Stimulated activated CD4-positive, alpha-beta T cell treated with anti-CD3 and anti-CD28 coated beads, Interleukin-12 subunit alpha, Interleukin-12 subunit beta, amount 100 ng/mL, for 24 hours (primary cell): ENCODE measurements around the gene SLC15A1.

ENCODE experiments used
- DNase-seq, 2 experiments: peaks; one replicate each; pipeline ENCODE4 v3.0.0-alpha.2; 2020; ENCODE audit warnings: low read depth in 2 of 2

SLC15A1 gene

DNA sequence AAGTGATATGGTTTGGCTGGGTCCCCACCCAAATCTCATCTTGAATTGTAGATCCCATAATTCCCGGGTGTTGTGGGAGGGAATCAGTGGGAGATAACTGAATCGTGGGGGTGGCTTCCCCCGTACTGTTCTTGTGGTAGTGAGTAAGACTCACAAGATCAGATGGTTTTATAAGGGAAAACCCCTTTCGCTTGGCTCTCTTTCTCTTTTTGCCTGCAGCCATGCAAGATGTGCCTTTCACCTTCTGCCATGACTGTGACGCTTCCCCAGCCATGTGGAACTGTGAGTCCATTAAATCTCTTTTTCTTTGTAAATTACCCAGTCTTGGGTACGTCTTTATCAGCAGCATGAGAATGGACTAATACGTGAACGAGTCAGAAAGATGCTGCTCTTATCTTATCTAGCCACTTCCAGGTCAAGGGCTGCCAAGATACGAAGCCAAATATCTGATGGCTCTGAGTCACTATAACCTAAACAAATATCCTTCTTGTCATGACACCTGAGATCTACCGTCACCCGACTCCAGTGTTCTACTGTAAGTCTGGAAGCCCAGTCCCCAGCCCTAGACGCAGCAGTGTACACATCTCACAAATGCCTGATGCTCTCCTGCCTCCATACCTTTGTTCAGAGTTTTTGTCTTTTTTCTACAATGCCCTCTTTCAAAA, 45.9 kb downstream of the SLC15A1 start:
- no peak for DNase-seq

DNA sequence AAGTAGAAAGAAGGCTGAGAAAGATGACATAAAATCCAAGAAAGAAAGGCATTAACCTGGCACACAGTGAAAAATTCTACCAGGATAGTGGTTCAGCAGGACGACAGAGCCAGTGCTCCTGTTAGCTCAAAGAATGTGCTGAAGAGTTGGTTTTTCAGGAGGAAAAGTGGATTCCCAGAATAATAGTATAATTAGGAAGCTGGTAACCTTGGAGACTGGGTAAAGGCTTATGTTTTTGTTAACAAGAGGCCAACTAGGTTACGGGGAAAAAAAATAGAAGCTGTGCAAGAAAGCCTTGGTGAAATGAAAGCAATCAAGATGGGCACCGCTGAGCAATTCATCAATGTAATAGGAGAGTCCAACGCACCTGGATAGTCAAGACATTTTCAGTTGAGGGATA, 54.7 kb downstream of the SLC15A1 start:
- DNase-seq = no peak

DNA sequence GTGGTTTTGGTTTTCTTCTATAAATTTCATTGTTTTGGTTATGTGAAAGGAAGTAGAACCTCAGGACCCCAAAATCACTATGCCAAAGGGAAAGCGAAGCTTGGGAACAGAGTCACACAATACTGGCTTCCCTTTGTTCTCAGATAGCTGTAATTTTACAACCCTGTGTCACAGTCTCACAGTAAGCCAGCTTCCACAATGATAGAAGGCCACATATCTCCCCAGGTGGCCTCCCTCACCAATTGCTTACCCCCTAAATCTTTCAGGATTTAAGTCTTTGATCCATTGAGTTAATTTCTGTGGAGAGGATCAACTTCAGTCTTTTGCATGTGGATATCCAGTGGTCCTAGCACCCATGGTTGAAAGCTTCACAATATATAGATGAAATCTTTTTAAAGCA, 58.7 kb downstream of the SLC15A1 start:
- DNase-seq = no peak

DNA sequence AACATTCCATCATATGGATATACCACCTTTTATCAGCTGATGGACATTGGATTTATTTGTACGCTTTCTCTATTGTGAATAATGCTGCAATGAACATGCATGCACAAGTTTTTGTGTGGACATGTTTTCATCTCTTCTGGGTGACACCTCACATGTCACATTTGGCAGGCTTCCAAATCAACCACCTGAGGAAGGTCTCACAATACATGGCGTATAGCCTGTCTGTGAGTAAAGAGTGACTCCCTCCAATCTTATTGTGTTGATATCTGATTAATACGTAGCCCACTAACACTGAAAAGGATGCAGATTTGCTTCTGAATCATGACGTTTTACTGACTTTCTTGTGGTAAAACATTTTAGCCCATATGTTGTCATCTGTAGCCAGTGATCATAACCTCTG, 61.1 kb downstream of the SLC15A1 start:
- no peak for DNase-seq

DNA sequence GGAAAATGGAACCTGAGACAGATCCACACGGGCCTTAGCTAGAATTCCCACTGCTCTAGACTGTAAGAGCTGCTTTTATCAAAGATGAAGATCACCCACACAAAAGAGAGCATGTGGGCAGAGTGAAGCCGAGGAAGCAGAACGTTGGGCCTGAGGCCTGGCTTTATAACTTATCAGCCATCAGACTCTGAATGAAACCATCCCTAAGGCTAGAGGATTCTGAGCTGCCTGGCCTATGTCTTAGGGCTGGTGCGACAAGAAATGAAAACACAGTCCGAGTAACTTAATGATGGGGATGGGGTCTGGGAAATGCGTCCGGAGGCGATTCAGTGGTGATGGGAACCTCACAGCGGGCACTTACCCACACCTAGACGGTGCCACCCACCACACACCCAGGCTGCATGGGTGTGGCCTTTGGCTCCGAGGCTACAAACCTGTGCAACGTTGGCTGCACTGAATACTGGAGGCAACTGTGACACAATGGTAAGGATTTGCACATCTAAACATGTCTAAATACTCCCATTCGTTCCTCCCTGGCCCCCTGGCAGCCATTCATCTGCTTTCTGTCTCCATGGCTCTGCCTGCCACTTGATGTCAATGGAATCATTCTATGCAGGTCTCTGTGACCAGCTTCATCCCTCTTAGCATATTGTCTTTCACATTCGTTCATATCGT, 62.0 kb downstream of the SLC15A1 start:
- no peak for DNase-seq

DNA sequence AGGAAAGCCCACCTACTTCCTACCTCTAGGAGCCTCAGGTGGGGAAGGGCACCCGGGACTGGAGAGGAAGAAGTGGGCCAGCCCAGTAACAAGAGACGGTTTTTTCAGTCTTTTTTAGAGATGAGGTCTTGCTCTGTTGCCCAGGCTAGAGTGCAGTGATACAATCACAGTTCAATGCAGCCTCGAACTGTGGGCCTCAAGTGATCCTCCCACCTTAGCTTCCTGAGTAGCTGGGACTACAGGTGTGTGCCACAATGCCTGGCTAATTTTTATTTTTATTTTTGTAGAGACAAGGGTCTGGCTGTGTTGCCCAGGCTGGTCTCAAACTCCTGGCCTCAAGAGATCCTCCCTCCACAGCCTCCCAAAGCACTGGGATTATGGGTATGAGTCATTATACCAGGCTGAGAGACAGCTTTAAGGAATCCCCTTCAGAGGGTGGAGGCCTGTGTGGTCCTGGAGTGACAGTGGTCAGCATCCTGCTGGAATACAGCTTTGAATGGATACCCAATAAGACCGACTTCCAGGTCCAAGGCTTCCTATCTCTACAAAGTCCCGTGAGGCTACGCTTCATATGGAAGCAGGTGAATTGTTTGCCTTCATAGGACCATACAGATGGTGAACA, 63.0 kb downstream of the SLC15A1 start:
- DNase-seq = no peak

DNA sequence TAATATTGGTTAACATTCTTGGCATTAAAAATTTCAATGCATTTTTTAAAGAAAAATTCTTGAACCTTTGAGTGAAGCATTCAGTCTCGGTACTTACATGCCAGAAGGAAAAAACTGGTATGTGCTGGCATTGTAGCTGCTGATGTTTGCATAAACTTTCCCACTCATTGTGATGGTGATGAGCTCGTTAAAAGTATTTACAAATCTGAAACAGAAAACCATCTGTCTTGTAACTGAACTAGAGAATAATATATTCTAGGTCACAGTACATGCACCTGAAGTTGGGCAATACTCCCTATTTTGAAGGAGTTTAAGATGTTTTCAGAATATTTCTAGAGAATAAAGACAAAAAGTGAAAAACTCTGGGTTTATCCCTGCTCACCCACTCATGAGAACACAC, 64.1 kb downstream of the SLC15A1 start:
- DNase-seq = no peak

DNA sequence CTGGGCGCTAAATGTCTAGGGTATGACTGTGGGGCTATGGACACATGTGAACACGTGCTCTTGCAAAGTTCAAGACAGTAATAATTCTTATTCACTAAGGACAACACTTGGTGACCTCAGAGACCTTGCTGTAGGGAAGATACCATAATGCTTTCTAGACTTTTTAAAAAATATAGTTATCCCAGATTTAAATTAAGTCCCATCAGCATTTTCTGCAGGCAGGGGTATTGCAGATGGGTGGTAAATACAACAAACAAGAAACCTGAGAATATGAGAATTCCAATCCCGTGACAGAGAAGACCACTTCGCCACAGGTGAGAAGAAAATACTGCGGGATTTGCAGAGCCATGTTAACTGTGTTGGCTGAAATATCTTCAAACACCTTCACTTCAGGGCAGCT, 65.2 kb downstream of the SLC15A1 start:
- DNase-seq = no peak

DNA sequence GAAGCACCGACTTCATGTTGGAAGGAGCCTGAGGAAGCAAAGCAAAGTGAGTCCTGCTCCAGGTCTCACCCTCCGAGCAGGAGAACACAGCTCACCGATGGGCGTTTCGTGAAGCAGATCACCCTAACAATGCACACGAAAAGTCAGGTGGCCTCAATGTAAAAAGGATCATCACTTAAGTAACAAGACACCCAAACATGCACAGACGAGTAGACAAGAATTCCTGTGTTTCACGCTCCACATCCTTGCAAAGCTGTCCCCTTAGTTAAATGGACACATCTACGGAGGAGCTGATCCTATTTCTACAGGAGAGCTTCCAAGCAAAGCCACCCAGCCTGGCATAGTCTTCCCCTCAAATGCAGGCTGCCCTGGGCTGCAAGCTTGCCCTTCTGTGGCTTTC, 66.2 kb downstream of the SLC15A1 start:
- no peak for DNase-seq

DNA sequence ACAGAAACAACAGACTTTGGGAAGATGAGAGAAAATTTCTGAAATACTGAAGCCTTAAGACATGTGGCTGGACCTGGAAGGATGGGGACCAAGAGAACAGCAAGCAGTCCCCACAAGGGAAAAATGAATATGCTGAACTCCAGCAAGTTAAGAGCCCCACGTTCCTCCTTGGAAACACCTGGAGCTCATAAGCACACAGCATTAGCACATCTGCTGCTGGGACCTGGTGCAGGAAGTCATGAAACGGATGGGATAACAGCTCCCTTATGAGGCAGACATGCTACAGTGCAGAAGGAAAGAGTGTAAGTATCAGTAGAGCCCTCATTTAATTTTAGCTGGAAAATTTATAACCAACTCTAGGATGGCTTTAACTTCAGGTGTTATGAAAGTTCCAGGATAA, 67.3 kb downstream of the SLC15A1 start:
- no peak for DNase-seq

DNA sequence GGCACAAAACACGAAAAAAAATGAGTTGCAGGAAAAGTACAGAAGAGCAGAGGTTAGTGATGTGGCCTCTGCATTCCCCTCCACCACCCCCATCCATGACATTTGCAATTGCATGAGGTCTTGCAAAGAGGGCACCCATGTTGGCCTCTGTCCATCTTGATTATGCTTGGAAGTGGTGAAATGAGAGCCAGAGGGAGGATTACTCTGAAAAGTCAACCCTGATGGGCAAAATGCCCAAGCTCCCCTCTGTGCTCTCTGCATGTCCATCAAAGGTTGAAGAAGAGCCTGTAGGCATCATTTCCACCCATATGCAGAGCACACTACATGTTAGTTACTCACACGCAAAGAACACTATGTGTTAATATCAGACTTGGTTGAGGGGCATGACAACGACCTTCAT, 71.4 kb downstream of the SLC15A1 start:
- DNase-seq = no peak

DNA sequence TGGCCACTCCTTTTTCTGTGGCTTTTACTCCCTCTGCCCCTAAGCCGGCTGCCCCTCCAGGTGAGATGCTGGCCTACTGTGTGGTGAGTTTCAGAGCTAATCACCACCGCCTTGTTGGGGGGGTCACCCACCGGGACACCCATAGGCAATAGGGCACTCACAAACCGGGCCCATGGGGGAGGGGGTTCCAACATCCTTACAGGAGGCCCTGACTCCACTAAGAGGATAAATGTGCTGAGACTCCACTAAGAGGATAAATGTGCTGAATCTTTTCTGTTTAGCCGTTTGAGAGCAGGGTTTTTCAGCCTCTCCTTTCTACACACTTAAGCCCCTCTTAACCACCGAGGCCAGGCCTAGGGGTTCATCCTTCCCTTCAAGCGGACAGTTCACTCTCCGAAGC, 73.7 kb downstream of the SLC15A1 start:
- no peak for DNase-seq

DNA sequence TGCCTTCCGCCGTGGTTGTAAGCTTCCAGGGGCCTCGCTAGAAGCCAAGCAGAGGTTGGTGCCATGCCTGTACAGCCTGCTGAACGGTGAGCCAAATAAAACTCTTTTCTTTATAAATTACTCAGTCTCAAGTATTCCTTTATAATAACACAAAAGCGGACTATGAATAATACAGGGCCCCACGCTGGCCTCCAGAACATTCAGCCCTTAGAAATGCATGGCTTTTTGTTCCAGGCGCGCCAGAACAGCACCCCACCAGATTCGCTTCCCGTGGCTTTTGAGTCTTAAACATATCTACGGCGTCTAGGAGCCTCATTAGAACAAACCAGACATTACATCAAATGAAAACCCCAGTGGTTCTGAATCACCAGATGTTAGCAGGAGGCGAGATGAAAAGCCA, 75.1 kb downstream of the SLC15A1 start:
- no peak for DNase-seq

DNA sequence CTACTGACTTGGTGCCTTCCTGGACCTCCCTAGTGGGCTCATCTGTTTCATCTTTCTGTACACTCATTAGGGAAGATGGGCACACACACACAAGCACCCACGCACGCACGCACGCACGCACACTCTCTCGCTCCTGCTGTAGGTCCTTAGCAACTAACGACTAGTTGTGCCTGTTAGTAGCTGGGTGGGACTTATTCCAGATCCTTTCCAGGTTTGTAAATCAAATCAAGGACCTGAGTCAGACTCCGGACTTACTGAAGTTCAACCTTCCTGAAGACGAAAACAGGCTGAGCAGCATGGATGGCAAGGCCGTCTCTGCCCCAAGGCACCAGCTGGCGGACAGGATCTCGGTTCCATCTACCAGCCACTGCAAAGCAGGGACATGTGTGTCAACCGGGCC, 76.2 kb downstream of the SLC15A1 start:
- DNase-seq = no peak

DNA sequence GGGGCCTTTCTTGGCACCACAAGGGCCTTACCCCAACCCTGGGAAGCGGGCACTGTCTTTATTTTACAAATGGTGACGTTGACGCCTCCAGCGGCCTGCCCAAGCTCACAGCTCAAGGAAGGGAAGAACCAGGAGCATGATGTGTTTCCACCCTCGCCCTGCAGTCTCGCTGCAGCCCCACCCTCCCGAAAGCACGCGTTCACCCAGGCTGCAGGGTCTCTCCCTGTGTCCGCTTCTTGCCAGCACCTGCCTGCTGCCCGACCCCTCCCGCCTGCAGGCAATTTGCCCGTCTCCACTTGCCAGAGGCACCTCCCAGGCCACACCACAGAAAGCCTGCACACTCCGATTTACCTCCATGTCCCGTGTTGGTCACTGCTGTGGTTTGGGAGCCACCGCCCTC, 76.6 kb downstream of the SLC15A1 start:
- no peak for DNase-seq

DNA sequence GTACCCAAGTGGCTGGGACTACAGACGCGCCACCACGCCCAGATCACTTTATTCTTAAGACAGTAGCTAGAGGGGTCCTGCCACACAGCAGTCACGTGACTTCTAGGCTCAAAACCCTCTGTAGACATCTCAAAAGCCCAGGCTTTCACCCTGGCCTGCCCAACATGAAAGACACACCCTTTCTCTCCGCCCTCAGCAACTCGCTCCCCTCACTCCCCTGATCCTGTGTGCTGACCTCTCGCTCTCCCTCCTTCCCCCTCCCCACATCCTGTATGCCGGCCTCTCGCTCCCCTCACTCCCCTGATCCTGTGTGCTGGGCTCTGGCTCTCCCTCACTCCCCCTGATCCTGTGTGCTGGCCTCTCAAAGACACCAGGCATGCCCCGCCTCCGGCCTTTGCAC, 77.4 kb downstream of the SLC15A1 start:
- no peak for DNase-seq

DNA sequence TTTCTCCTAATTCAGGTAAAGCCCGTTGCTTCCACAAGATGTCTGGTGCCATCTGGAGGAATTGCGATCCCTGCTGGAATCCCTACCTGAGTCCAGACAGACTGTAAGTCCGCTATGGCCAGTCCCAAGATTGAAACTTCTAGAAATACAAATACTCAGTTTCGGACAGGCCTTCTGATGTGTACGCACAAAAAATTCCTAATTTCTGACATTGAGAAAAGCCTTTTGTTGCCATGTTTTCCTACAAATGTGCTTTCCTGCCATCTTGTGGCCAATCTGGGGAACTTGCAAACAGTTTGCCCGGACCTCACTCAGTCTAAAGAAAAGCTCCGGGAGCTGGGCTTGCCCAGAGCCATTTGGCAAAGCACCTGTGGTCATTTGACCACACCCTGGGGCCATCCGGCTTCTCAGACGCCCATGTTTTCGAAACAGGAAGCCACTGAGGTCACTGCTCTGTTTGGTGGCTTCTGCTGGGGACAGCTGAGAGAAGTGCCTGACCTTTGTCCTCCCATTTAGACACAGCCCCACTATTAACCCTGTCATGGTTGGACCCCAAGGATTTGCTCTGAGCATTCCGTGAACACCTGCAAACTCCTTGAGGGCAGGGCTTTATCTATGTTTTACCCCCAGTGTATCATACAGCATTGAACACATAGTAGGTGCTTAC, 79.4 kb downstream of the SLC15A1 start:
- DNase-seq = peak in 1 of 2 experiments; percentile 20

DNA sequence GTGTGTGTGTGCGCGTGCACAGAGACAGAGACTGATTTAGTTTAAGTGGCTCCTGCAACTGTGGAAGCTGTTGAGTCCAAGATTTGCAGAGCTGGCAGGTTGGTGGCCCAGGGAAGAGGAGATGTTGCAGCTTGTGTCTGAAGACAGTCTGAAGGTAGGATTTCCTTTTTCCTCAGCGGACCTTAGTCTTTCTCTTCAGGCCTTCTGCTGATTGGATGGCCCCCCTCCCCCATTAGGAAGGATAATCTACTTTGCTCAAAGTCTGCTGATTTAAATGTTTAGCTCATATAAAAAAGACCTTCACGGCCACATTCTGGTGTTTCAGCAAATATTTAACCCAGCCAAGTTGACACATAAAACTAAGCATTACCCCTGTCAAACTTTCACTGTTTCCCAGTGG, 84.3 kb downstream of the SLC15A1 start:
- DNase-seq = no peak

DNA sequence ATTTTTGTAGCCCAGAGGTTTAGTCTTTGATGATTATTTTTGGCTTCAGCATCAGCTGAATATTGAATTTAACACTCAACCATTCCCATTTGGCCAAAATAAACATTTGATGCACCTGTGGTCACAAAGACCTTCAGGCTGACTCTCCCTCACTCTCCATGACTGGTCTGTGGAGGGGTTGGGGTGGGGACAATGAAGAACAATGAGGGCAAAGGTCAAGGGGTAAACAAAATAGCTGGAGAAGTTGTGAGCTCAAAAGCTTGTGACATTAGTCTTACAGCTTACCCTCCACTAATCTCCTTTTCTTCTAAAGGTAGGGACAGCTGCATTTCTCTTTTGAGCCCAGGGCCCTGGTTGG, 86.9 kb downstream of the SLC15A1 start:
- no peak for DNase-seq

DNA sequence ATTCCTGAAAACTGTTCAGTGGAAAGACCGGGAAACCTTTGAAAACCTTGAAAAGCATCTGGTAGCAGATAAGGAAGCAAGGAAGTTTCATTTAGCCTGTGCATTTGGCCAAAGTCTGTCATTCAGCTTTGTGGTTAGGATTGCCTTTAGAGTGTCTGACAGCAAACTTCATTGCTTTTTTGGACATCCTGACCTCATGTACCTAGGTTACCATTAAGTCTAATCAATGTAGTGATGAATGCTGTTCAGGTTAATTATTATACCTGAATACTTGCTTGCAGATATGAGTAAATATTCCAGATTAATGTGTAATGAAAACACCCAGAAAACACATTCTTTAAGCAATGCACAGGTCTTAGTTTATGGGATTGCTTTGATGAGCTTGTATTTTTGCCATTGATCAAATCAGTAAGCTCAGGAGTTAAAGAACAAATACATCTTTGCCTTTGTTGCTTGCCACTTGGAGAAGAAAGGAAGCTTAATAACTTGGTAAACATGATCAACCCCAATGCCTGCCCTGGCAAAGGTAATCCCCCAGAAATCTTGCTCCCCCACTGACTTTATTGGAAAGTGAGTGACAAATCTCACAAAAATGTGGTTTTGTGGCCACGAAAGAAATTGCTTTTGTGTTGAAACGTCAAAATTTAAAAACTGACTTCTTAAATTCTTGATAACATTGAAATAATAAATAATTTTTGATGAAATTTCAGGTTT, 87.4 kb downstream of the SLC15A1 start:
- no peak for DNase-seq

DNA sequence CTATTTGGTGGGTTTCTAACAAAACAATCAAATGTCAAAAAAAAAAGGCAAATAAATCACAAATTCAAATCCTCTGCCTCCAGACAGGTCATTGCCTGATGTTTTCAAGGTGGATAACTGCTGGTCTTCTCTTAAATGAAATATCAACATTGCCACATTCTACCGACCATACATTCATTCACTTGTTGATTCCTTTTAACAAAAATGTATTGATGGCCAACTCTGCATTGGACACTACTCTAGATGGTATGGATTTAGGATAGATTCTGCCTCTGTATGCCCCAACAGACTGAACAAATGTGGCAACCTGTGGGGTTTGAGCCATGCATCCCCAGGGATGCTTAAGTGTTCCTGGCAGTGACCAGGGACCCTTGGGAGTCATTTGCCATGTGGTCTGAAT, 88.0 kb downstream of the SLC15A1 start:
- no peak for DNase-seq

DNA sequence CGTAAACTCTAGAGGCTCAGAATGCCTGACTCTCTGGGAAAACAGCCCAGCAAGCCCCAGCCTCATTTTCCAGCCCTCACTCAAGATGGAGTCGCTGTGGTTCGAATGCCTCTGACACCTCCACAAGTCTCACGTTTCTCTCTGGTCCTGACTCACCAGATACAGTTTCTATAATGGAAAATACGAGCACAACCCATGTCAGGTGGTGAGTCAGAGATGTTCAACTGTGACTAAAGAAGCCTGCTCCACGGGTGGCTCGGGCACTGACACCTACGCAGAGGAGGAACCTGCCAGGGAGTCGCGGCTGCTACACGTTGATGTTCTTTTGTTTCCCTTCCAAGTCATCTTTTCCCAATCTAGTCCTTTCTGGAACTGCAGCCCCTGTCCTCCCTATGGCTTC, 88.4 kb downstream of the SLC15A1 start:
- peak; percentile 54 to 59 for DNase-seq
